Superior temporal gyrus (tissue), 1 donor: ENCODE results near the gene HTT.

ENCODE experiments used
- DNase-seq: peaks from one replicate; pipeline ENCODE4 v3.0.0-alpha.2; 2016; ENCODE audit errors: extremely low spot score

Gene HTT

DNA sequence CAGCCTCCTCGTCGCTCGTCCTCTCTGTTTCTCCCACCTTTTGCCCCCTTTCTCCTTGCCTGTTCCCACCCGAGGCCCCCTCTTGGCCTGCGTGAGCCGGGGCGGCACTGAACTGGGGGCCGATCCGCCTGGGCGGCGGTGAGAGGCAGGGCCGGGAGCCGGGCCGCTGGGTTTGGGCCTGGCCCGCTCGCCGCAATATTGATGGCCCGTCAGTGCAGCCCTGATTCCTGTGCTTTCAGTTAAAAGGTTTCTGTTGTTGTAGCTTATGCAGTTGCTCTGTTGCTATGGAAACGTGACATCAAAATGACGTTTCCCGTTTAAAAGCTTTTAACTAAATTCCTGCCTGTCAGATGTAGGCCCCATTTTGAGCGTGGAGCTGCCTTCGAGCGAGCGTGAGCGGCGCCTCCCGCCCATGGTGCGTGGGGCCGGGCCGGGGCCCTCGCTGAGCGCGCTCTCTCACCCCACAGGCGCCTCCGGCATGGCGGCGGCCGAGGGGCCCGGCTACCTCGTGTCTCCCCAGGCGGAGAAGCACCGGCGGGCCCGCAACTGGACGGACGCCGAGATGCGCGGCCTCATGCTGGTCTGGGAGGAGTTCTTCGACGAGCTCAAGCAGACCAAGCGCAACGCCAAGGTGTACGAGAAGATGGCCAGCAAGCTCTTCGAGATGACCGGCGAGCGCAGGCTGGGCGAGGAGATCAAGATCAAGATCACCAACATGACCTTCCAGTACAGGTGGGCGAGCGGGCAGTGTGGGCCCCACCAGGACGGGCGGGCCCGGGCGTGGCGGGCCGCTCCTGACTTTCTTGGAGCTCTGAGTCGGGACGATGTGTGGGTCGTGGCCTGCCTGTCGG is 174.6 kb downstream of the HTT start, which contains the start of gene MSANTD1:
Gene MSANTD1 (plus strand): TSS at position 349 of the 851 bp plus-strand sequence. CDS start 64 bp downstream, at position 413.
- DNase-seq = peak; percentile 35

DNA sequence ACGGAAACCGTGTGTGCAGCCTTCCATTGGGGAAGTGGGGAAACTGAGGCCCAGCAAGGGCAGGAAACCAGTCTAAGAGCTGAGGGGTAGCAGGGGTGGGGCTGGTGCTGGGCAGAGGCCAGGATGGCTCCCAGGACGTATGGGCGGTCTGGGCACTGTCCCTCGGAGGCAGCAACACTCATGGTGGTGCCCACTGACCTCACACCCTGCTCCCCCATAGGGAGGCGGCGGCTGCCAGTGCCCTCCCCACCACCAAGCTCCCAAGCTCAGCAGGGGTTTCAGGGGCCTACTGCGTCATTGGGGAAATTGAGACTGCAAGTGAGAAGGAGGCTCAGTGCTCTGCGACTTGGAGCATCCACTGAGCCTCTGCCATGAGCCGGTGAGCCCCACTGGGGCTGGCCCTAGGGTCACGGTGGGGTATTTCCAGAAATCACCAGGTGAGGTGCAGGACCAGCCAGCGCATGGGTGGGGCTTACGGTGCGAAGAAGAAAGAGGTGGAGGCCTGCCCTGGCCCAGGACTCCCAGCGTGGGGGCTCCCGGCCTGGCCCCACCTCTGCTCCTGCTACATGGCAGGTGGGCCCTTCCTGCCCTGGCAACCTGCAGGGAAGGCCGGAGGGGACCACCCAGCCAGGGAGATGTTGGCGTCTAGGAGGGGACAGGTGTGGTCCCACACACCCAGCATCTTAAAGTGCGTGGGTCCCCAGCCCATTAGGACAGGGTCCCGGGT is 175.4 kb downstream of the HTT start:
- DNase-seq = no peak

DNA sequence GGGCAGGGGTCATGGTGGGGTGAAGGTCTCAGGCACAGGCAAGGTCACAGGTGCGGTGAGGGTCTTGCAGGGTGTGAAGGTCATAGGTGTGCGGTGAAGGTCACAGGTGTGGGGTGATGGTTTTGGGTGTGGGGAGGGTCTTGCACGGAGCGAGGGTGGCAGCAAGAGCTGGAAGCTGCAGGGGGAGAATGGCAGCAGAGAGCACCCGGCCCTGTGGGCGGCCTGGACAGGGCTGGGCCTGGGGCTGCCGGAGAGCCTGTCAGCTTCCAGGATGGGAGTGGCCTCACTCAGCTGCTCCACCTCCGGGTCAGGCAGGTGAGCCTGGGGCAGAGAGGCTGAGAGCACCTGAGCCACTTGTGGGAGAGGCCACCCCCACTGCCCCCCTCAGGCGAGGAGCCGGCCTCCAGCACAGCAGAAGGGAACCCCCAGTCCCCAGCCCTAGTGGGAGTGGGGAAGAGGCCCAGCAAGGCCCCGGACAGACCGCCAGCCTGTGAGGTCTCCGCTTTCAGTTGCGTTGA is 176.0 kb downstream of the HTT start:
- no peak for DNase-seq

DNA sequence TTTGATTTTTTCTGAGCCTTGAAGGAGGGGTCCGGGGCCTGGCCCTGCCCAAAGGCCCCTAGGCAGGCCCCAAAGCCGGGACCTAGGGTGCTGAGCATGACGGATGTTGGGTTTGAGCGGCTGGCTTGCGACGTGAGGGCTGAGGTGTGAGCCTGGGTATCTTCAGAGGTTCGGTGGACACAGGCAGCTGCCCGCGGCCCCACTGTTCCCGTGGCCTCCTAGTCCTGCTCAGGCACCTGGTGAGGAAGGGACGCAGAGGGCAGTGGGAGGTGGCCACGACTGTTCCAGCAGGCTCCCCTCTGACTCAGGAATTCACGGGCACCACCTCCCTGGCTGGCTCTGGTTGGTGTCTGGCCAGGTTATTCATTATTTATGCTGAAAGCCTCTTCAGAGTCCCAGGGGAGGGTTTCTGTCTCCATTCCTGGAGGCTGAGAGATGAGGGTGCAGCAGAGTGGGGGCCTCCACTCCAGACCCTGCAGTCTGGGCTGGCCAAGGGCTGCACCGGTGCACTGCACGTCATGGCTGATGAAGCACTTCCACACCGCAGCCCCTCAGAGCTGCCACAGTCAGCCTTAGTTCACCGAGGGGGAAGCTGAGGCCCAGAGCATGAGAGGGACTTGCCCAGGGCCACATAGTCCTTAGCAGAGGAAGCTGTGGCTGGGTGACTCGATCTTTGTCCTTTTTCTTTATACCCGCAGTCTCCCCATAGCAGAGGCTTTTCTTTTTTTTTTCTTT is 176.6 kb downstream of the HTT start:
- no peak for DNase-seq

DNA sequence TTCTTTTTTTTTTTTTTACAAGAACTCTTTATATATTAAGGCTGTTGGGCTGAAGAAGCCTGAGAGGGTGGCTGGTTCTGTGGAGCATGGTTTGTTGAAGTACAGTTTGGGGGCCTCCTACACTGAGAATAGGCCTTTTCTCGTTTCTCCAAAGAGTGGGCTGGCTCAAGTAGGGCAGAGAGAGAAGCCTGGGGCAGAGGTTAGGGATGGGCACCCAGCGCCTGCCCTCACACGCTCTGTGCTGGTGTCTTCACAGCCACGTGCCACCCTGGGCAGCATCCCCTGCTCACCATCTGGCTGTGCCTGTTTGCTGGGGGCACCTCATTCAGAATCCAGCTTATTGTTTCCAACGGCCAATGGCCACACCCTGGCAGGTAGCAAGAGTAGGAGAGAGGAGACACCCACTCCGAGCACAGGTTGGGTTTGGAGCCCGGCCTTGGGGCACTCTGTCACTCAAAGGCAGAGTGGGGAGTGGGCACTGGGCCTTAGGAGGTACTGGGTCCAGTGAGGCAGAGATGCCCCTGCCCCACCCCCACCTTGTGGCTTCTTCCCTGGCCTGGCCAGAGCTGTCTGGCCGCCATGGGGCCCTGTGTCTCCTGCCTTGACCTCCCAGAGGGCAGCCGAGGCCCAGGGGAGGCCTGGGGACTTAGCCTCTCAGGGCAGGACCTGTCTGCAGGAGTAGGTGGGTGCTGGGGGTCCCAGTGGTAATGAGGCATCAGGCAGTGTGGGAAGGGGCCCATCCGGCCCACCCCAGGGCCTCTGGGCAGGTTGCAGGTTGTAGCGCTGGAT is 177.4 kb downstream of the HTT start:
- no peak for DNase-seq

DNA sequence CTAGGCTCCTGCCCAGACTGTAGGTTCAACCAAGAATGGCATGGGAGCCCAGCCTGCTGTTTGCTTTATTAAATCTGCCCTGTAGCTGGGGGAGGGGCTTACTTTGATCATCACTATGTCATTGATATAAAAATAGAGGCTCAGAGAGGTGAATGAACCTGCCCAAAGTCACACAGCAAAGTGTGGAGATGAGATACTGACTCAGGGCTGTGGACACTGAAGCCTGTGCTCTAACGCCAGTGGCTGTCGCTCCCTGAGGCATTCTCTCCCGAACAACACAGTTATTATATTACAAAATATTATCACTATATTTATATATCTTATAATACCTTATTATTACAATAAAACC is 178.0 kb downstream of the HTT start:
- no peak for DNase-seq

DNA sequence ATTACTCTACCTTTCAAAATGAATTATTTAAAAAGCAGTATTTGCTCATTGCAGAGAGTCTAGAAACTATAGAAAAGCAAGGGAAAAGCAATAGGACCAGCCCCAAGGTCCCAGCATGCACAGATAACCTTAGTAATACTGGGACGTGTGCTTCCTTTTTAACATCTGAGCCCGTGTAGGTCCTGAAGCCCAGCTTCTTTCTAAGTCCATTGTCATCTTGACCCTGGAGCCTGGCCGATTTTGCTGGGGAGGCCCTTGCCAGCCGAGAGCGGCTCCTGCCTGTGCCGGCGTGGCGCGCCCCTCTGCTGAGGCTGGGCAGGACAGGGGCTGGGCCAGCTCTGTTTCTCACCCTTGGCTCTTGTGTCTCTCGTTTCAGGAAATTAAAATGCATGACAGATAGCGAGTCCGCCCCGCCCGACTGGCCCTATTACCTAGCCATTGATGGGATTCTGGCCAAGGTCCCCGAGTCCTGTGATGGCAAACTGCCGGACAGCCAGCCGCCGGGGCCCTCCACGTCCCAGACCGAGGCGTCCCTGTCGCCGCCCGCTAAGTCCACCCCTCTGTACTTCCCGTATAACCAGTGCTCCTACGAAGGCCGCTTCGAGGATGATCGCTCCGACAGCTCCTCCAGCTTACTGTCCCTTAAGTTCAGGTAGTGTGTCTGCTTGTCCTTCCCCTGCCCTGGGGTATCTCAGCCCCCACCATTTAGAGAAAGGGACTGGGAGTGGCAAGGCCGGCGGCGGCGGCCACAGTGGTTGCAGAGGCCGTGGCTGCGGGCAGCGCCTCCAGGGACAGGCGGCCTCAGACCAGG is 178.6 kb downstream of the HTT start:
- no peak for DNase-seq

DNA sequence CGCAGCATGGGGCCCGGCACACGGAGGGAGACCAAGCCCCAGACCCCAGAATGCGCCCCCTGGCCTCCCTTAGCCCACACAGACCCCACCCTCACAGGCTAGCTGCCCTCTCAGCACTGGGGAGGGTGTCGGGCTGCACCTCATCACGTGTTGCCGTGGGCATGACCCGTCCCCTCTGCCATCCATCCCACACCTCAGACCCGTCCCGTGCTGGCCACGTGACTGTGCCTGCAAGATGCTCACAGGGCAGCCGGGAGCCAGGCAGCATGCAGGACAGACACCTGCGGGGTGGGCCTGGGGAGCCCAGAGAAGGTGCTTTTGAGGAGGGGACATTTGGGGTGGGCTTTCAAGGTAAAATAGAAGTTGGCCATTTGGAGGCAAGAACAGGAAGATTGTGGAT is 179.3 kb downstream of the HTT start:
- DNase-seq = no peak

DNA sequence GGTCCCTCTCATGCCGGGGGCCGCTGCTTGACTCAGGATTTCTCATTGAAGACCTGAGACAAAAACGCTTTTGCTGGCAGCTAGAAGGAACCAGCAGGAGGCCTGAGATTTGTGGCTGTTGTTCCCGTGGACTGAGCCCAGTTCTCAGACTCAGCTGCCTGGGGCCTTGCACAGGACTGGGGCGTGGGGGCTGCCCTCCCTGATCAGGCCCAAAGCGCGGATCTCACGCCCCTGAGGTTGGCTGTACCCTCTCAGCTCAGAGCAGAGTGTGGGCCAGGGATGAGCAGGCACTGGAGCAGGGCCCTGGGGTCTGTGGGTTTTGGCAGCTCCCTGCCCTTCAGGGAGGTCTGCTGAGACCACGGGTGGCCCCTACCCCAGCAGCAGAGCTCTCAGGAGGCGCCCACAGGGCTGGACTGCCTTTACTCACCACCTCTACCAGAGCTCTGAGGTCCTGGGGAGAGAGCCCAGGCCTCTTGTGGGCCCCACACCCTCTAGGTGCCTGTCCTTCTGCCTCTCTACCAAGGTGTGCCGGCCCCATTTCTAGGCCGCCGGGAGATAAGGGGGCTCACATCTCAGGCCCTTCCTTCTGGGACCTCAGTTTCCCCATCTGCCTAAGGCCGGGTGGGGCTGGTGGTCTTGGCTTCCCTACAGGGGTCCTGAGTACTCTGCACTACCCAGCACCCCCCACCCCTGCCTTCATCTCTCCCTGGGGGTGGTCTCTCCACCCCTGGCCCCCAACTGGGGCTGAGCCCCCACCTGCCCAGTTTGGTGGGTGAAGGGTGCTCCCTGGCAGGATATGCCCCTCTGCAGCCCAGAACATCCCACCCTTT is 180.0 kb downstream of the HTT start:
- no peak for DNase-seq

DNA sequence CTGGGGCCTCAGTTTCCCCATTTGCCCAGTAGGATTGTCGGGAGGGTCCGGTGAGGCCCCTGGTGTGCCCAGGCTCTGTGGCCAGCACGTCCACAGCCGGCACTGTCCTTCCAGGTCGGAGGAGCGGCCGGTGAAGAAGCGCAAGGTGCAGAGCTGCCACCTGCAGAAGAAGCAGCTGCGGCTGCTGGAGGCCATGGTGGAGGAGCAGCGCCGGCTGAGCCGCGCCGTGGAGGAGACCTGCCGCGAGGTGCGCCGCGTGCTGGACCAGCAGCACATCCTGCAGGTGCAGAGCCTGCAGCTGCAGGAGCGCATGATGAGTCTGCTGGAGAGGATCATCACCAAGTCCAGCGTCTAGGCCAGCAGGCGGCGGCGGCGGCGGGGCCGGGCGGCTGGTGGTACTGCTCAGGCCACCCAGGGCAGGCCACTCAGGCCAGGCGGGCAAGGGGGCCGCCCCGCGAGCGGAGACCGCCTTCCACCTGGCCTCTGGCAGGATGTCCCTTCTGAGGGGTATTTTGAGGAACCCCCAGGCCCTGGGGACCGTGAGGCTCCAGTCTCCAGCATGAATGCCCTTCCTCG is 181.2 kb downstream of the HTT start:
- DNase-seq = no peak

DNA sequence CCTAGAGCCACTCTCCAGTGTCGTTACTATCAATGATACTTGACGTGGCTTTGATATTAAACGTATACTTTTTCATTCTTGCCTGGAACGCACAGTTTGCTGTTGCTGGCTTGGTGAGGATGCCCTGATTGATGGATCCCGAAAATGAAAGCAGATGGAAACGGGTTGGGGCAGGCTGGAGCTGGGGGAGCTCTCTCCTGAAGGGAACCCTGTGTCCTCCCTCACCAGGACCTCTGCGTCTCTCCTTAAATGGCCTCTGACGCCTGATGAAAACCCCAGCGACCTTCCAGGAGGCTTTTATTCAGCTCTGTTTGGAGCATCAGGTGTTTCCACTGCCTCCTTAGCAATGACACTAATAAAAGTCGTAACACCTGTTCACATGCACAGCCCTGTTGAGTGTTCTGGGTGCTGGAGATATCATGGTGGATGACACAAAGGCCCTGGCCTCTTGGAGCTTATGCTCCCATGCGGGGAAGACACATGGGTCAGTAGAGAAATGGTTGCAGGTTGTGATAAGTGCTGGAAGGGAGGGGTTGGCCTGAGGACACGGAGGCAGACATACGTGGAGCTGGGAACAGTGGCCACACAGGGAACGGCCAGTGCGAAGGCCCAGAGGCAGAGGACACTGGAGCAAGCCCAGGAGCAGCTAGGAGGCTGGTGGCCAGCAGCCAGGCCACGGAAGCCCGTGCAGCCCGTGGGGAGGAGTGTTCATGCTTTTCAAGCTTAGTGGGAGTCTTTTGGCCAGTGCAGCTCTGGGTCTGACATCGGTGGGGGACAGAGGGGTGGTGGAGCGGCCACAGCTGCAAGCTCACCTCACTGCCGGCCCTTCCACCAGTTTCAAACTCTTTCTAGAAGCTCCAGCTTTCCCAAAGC is 182.0 kb downstream of the HTT start:
- no peak for DNase-seq

DNA sequence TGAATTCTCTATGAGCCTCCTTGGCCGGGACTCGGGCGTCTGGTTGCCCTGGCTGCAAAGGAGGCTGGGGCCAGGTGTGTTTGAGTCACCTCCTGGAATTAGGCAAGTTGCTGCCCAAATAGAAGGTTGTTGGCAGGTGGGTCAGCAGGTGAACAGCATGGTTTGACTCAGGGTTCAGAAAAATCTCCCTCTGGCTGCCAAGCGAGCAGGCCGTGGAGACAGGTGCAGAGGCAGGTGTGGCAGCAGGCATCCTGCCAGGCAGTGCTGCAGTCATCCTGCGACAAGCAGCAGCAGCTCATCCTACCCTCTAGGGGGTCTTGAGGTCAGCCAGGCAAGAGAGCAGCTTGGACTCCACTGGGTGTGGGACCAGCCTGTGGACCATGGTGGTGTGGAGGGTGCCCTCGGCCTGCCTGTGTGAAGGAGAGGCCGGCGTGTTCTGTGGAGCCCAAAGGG is 182.6 kb downstream of the HTT start:
- no peak for DNase-seq

DNA sequence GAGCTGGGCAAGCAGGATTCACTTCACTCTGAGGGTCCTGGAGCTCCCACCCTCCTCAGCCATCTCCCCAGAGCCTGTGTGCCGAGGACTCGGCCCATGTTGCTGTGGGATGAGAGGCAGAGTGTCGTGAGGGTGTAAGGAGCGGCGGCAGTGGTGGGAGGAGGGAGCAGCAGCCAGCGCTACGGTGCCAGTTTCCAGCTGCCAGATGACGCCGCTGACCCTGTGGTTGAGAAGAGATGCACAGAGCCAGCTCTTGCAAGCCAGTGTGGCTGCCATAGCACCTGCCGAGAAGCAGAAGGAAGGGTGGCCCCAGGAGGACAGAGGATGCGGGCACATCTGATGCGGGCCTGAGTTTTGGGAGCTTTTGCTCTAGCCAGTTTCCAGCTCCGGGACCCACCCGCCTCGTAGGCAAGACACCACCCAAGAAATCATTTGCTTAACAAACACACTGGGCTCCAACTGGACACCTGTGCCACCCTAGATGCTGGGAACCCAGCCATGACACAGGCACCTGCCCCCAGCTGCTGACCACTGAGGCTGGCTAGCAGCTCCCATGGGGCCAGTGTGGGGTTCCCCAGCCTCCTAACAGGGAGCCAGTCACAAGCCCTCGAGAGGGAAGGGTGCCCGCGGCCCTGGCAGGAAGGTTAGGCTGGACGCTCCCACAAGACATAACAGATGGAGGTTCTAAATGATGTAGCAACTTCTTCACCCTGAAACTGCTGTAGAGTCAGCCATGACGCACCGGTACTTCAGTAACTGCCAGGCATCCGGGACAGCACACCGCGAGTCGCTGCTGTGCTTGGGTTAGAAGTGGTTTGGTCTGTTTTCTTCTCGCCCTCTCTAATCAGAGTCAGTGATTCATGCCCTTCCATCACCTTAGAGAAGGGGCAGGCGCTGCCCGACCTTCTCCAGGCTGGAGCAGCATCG is 183.3 kb downstream of the HTT start:
- DNase-seq = no peak

DNA sequence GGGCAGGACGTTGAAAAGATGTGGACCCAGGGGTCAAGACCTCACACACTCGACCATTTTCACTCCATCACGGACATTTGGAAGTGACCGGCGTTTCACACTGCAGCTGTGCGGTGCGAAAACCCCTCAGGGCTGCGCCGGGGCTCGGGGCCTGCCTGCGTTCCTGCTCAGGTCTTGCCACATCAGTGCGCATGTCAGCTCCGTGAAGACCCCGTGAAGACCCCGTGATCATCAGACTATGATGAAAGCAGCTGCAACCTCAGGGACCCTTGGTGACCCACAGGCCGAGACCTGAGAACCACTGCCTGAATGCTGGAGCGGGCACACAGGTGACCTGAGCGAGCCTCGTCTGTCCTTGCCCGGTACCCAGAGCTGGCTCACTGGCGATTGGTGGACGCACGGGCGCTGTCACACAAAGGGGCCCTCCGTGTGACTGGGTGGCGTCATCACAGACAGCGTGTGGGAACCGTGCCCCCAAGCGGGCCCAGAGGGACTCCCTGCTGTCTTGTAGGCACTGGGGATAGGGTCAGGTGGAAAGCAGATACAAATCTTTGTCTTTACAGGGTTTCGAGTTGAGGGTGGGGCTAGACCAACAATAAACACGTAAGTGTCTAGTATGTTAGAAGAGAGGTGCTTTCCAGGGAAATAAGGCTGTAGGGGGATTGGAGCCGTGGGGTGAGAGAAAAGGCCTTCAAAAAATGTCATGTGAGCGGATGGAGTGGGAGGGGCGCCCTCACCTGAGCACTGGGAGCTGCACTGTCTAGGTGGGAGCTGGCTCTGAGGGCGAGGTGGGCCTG is 187.1 kb downstream of the HTT start:
- no peak for DNase-seq

DNA sequence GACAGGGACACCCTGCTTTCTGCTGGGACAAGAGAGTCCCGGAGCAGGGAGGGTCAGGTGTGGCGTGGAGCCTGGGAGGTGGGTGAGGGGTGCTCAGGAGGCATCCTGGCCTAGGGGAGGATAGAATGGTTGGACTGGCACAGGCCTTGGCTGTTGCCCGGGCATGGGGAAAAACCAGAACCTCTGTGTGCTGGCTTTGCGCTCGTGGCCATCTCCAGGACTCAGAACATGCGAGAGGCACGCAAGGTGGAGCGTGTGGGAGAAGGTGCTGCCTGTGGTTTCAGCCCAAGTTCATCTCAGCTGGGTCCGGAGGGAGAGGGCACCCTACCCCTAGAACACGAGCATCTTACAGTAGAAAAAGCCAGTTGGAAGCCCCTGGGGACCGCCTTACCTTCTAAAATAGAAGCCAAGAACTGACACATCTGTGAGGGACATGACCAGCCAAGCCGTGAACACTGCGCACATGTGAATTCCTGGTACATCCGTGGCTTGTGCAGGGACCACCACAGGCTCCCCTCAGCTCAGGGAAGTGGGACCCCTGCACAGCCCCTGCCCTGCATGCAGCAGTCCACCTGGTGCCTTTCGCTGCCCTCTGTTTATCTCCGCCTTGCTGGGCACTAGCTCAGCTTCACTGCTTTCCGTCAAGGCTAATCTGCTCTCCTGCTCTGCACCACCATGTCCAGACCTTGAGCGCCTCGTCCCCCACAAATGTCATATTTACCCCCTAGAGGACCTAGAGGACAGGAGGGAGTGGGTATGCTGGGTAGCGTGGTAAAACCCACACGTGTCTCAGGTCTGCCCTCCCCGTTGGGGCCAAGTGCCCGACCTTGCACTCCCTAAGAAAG is 187.9 kb downstream of the HTT start:
- no peak for DNase-seq
